ENCODE results near the gene FANCI.

FANCI gene

DNA sequence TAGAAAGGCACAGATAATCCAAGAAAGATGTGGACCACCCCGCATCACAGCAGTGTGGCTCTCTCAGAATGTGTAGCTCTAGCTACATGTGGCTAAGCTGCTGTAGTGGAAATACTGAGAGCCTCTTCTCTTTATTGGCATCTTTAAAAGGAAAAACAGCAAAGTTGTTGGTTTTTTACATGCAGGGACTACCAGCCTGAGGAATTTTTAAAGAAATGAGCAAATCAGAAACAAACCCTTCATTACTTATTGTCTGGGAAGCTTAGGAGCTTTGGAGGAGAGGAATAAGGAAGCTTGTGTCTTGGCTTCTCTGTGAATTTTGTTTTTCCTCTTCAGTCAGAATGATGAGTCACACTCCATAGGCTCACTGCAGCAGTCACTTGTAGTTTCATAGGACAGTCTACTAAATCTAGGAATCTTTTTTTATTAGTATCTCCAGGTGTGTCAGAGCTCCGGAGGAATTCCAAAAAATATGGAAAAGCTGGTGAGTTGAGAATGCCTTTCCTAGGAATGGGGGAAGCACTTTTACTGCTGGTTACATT is 63.3 kb downstream of the FANCI start:
- H3K4me3 ChIP-seq (ENCODE audit: low read depth, low read length) = no peak overlapping the region
- no peak for TF ChIP-seq CTCF (IDR thresholded peaks at IDR 0.05; ENCODE audit: borderline replicate concordance, insufficient read depth, low read depth, low read length)

DNA sequence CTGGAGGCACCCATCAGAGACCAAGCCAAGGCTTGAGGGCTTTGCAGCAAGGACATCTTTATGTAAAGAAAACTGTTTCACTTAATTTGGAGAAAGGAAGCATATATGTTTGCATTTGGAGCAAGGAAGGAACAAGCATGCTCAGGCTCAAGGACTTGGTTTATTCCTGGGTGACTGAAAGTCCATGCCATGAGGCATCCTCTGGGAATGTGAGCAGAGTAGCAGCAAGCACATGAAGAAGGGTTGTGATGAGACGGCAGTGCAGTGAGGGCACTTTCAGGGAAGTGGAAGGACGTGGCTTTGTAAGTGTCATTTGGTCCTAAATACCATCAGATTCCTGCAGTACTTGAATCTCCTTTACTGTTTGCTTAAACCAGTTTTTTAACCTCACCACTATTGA is 64.0 kb downstream of the FANCI start:
- no peak overlapping the region for H3K4me3 ChIP-seq (ENCODE audit: low read depth, low read length)
- no peak for TF ChIP-seq CTCF (IDR thresholded peaks at IDR 0.05; ENCODE audit: borderline replicate concordance, insufficient read depth, low read depth, low read length)

- H3K4me3 ChIP-seq (ENCODE audit: low read depth, low read length) = no peak overlapping the region
- TF ChIP-seq CTCF (IDR thresholded peaks at IDR 0.05; ENCODE audit: borderline replicate concordance, insufficient read depth, low read depth, low read length) = no peak
These were observed 64.5 kb downstream of the FANCI start for GRCh38 chr15:89308236-89308635.

DNA sequence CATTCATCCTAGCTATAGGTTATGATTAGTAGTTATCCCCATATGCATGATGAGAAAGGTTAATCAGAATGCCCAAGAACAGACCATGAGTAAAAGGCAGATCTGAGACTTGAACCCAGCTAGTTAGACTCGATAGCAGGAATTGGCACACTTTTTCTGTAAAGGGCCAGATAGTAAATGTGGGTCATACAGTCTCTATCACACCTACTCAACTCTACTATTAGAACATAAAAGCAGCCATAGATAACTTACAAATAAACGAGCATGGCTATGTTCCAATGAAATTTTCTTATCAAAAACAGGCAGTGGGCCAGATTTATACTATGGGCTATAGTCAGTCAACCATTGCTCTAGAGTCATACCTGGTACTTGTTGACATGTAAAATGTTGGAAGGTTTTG is 66.2 kb downstream of the FANCI start:
- TF ChIP-seq CTCF (IDR thresholded peaks at IDR 0.05; ENCODE audit: borderline replicate concordance, insufficient read depth, low read depth, low read length) = no peak
- H3K4me3 ChIP-seq (ENCODE audit: low read depth, low read length) = no peak overlapping the region

DNA sequence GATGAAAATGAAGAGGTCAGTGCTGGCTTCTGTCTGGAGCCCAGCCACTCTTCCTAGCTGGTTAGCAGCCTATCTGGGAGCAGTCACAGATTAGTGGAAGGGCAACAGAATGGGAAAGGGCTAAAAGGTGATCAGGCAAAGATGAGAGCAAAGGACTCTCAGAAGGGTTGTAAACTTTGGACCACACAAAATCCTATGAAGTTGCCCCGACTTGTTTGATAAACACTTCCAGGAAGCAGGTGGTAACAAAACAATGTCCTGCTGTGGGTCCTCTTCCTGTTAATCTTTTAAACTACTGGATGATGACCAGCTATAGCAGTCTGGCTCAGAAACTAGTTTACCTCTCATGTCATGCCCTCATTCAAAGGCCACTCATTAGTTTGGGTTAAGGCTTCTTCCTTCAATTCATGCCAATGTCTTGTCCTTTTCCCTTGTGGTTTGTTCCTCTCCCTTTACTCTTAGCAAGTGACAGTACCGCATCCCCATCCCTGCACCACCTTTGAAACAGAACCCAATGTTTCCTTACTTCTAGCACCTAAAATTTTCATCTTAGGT is 71.7 kb downstream of the FANCI start:
- TF ChIP-seq CTCF (IDR thresholded peaks at IDR 0.05; ENCODE audit: borderline replicate concordance, insufficient read depth, low read depth, low read length) = no peak
- no peak overlapping the region for H3K4me3 ChIP-seq (ENCODE audit: low read depth, low read length)

GRCh38 chr15:89316504-89316903 is 72.7 kb downstream of the FANCI start:
- no peak for TF ChIP-seq CTCF (IDR thresholded peaks at IDR 0.05; ENCODE audit: borderline replicate concordance, insufficient read depth, low read depth, low read length)
- no peak overlapping the region for H3K4me3 ChIP-seq (ENCODE audit: low read depth, low read length)

DNA sequence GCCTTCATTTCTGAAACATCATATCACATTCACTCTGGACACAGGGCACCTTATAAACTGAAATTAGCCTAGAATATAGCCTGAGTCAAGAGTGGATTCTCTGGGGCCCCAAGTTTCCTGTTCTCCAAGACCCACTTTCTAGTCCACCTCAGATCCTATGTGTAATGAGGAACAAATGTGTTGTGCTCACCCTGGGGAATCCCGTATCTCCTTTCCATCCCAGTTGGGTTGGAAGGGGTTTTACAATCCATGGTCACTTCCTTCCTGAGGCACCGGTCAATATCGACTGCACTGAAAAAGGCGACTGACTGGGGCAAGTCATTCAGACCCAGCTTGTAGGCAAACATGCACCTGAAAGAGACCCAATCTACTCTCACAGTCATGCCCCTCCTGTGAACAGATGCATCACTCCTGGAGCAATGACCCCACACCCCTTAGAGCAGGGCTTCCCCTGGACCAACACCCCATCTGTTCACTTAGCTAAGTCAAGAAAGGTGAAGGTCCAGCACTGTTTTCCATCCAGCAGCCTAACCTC is 73.5 kb downstream of the FANCI start:
- TF ChIP-seq CTCF (IDR thresholded peaks at IDR 0.05; ENCODE audit: borderline replicate concordance, insufficient read depth, low read depth, low read length) = no peak
- H3K4me3 ChIP-seq (ENCODE audit: low read depth, low read length) = no peak overlapping the region

Data from GM12875 (cell line).